H1 (cell line): ENCODE data around the gene C1RL. TPM values are rescaled to one million over a fixed set of nuclear protein-coding genes. Genes with fewer than 3 reads are reported as not detected.

ENCODE experiments used
- CTCF ChIA-PET: fragments of 300-600 bp; sonication (Branson Sonifier 250); formaldehyde crosslinking; loops from one replicate; lab custom pipeline; 2021; ENCODE audit not compliant: partially characterized antibody; lab: Charles Lee
- POLR2A ChIA-PET: fragments of 300-600 bp; sonication (Branson Sonifier 250); formaldehyde crosslinking; loops from one replicate; lab custom pipeline; 2021; ENCODE audit warnings: inconsistent platforms; ENCODE audit not compliant: partially characterized antibody; lab: Charles Lee
- DNase-seq, 2 experiments: peaks; one replicate each; pipeline versions ENCODE4 v3.0.0 to v3.0.0-alpha.2; 2010 to 2022; ENCODE audit warnings: low spot score in 2 of 2, low read depth in 1 of 2, mixed read lengths in 1 of 2
- FAIRE-seq: peaks from 2 replicates; lab custom pipeline; 2011; peaks lifted over from hg19 to GRCh38; lab: Jason Lieb, UNC
- H2AFZ ChIP-seq: 2 replicates; pipeline ENCODE4 v1.8.1; 2012; ENCODE audit warnings: low read length, inconsistent platforms
- H2AK5ac ChIP-seq: 2 replicates; pipeline ENCODE4 v1.6.1; 2013; ENCODE audit warnings: low read depth, low read length
- H2BK120ac ChIP-seq: replicated peaks from 2 replicates; pipeline ENCODE3; 2013; ENCODE audit warnings: low read depth, low read length, inconsistent platforms
- H2BK12ac ChIP-seq: 2 replicates; pipeline ENCODE4 v1.6.1; 2013; ENCODE audit warnings: low read depth, low read length
- H2BK15ac ChIP-seq: 2 replicates; pipeline ENCODE4 v1.6.1; 2013; ENCODE audit warnings: low read length
- H2BK20ac ChIP-seq: 2 replicates; pipeline ENCODE4 v1.6.1; 2013; ENCODE audit warnings: low read length
- H2BK5ac ChIP-seq: 2 replicates; pipeline ENCODE4 v1.6.1; 2013; ENCODE audit warnings: low read depth, low read length
- H3K14ac ChIP-seq: 2 replicates; pipeline ENCODE4 v1.6.1; 2013; ENCODE audit warnings: inconsistent platforms; ENCODE audit not compliant: insufficient read length
- H3K18ac ChIP-seq: 2 replicates; pipeline ENCODE4 v1.6.1; 2013; ENCODE audit warnings: low read length; ENCODE audit errors: extremely low read depth
- H3K23ac ChIP-seq: 2 replicates; pipeline ENCODE4 v1.6.1; 2013; ENCODE audit warnings: inconsistent platforms; ENCODE audit not compliant: insufficient read length
- H3K23me2 ChIP-seq: 2 replicates; pipeline ENCODE4 v1.6.1; 2013; ENCODE audit warnings: low read depth, low read length
- H3K27ac ChIP-seq: 2 replicates; pipeline ENCODE4 v1.6.1; 2011; ENCODE audit warnings: low read depth, low read length, inconsistent platforms
- H3K27me3 ChIP-seq, 4 experiments: replicated peaks in 1 of 4; 1 replicate in 1 of 4; 2 replicates in 3 of 4; pipeline versions ENCODE4 v1.6.1 to v1.8.1; 2011 to 2013; ENCODE audit warnings: low read length in 3 of 4, mild to moderate bottlenecking in 3 of 4, inconsistent platforms in 2 of 4, mixed read lengths in 2 of 4, moderate library complexity in 1 of 4; ENCODE audit not compliant: control insufficient read depth in 3 of 4, insufficient read depth in 3 of 4; ENCODE audit errors: extremely low read depth in 1 of 4
- H3K36me3 ChIP-seq, 4 experiments: 2 replicates each; pipeline versions ENCODE4 v1.6.1 to v1.8.1; 2011 to 2013; ENCODE audit warnings: mild to moderate bottlenecking in 4 of 4, low read length in 3 of 4, moderate library complexity in 2 of 4, control low read depth in 1 of 4, inconsistent platforms in 1 of 4; ENCODE audit not compliant: insufficient read depth in 4 of 4, control insufficient read depth in 2 of 4
- H3K4ac ChIP-seq: replicated peaks from 2 replicates; pipeline ENCODE3; 2013; ENCODE audit warnings: low read length, low read depth, mixed read lengths, inconsistent platforms; ENCODE audit not compliant: insufficient read length
- H3K4me1 ChIP-seq, 4 experiments: replicated peaks in 1 of 4; 1 replicate in 1 of 4; 2 replicates in 3 of 4; pipeline versions ENCODE4 v1.6.1 to v1.8.1; 2011 to 2013; ENCODE audit warnings: low read length in 3 of 4, inconsistent platforms in 2 of 4, mixed read lengths in 1 of 4; ENCODE audit not compliant: insufficient read depth in 4 of 4, control insufficient read depth in 3 of 4
- H3K4me2 ChIP-seq, 2 experiments: 2 replicates each; pipeline versions ENCODE4 v1.6.1 to v1.8.1; 2011 to 2013; ENCODE audit warnings: low read depth in 2 of 2, low read length in 2 of 2, control low read depth in 1 of 2, inconsistent platforms in 1 of 2, mild to moderate bottlenecking in 1 of 2; ENCODE audit not compliant: insufficient read depth in 1 of 2
- H3K4me3 ChIP-seq, 4 experiments: fragments of 200-600, 300-600 bp in 1 of 4; sonication (generic), shearing (Covaris generic), sonication (Bioruptor Twin) in 1 of 4; 2 replicates each; pipeline versions ENCODE4 v1.5.1 to v1.8.1; 2011 to 2016; ENCODE audit warnings: low read length in 4 of 4, low read depth in 3 of 4, control low read depth in 2 of 4, inconsistent platforms in 2 of 4, mild to moderate bottlenecking in 2 of 4, mixed read lengths in 1 of 4, moderate library complexity in 1 of 4; ENCODE audit not compliant: insufficient read depth in 2 of 4; ENCODE audit errors: extremely low read depth in 1 of 4
- H3K56ac ChIP-seq: replicated peaks from 2 replicates; pipeline ENCODE3; 2013; ENCODE audit warnings: low read depth, mild to moderate bottlenecking, mixed read lengths, low read length, inconsistent platforms; ENCODE audit not compliant: insufficient read length
- H3K79me1 ChIP-seq: 2 replicates; pipeline ENCODE4 v1.6.1; 2013; ENCODE audit warnings: low read depth, low read length, control low read depth
- H3K79me2 ChIP-seq, 2 experiments: 2 replicates each; pipeline versions ENCODE4 v1.6.1 to v1.8.1; 2012 to 2013; ENCODE audit warnings: low read length in 2 of 2, mild to moderate bottlenecking in 2 of 2, inconsistent platforms in 1 of 2; ENCODE audit not compliant: insufficient read depth in 2 of 2, control insufficient read depth in 1 of 2
- H3K9ac ChIP-seq, 4 experiments: replicated peaks in 1 of 4; 1 replicate in 1 of 4; 2 replicates in 3 of 4; pipeline versions ENCODE4 v1.6.1 to v1.8.1; 2011 to 2013; ENCODE audit warnings: low read depth in 3 of 4, low read length in 3 of 4, control low read depth in 2 of 4, mild to moderate bottlenecking in 2 of 4, moderate library complexity in 2 of 4, inconsistent platforms in 1 of 4; ENCODE audit errors: extremely low read depth in 1 of 4
- H3K9me3 ChIP-seq, 2 experiments: 2 replicates each; pipeline versions ENCODE4 v1.6.1 to v1.8.1; 2012 to 2013; ENCODE audit warnings: mild to moderate bottlenecking in 2 of 2, moderate library complexity in 2 of 2, control low read depth in 1 of 2, inconsistent platforms in 1 of 2, low read depth in 1 of 2, low read length in 1 of 2, mixed read lengths in 1 of 2; ENCODE audit not compliant: insufficient read depth in 2 of 2
- H4K20me1 ChIP-seq, 2 experiments: replicated peaks in 1 of 2; 2 replicates each; pipeline versions ENCODE3 to v1.8.1; 2011 to 2013; ENCODE audit warnings: inconsistent platforms in 2 of 2, low read length in 2 of 2, mild to moderate bottlenecking in 1 of 2; ENCODE audit not compliant: insufficient read depth in 2 of 2, control insufficient read depth in 1 of 2
- H4K5ac ChIP-seq: 2 replicates; pipeline ENCODE4 v1.6.1; 2013; ENCODE audit warnings: low read length, low read depth, mixed read lengths, inconsistent platforms; ENCODE audit not compliant: insufficient read length
- H4K8ac ChIP-seq: 2 replicates; pipeline ENCODE4 v1.8.0; 2013; ENCODE audit warnings: mild to moderate bottlenecking, moderate library complexity, low read length, inconsistent platforms; ENCODE audit not compliant: insufficient read depth; ENCODE audit errors: extremely low read depth
- H4K91ac ChIP-seq: replicated peaks from 2 replicates; pipeline ENCODE3; 2013; ENCODE audit warnings: low read length, mixed read lengths, inconsistent platforms; ENCODE audit not compliant: insufficient read length
- CEBPB ChIP-seq: IDR thresholded peaks from 2 replicates; pipeline ENCODE4 v1.6.1; 2012; ENCODE audit warnings: low read depth, low read length
- FOSL1 ChIP-seq: IDR thresholded peaks from 2 replicates; pipeline ENCODE4 v1.6.1; 2011; ENCODE audit warnings: mild to moderate bottlenecking, low read depth, low read length, moderate library complexity; ENCODE audit not compliant: insufficient read depth
- JUN ChIP-seq: IDR thresholded peaks from 2 replicates; pipeline ENCODE4 v1.6.1; 2011; ENCODE audit warnings: low read depth, mild to moderate bottlenecking, improper control_type of control experiment, low read length
- MAFK ChIP-seq: IDR thresholded peaks from 2 replicates; pipeline ENCODE4 v1.6.1; 2012; ENCODE audit warnings: low read depth, mild to moderate bottlenecking, improper control_type of control experiment, low read length
- SP2 ChIP-seq: IDR thresholded peaks from 2 replicates; pipeline ENCODE4 v1.6.1; 2012; ENCODE audit warnings: mild to moderate bottlenecking, low read length, inconsistent platforms
- TBP ChIP-seq: IDR thresholded peaks from 2 replicates; pipeline ENCODE4 v1.6.1; 2011; ENCODE audit warnings: low read depth, low read length, improper control_type of control experiment
- TCF12 ChIP-seq: IDR thresholded peaks from 2 replicates; pipeline ENCODE4 v1.6.1; 2011; ENCODE audit warnings: low read depth, mild to moderate bottlenecking, low read length
- USF2 ChIP-seq: IDR thresholded peaks from 2 replicates; pipeline ENCODE4 v1.6.1; 2011; ENCODE audit warnings: low read length, improper control_type of control experiment
- WGBS, 2 experiments: shearing (Covaris generic) in 1 of 2; methylation state at CpG; one replicate each; pipeline versions ENCODE4 v1.1.6 to v1.1.7; 2013 to 2015; ENCODE audit warnings: low lambda C conversion rate in 2 of 2, mixed read lengths in 2 of 2, inconsistent platforms in 1 of 2, low coverage in 1 of 2, missing lambda C conversion rate in 1 of 2; ENCODE audit not compliant: insufficient replicate concordance in 2 of 2, insufficient coverage in 1 of 2, insufficient read length in 1 of 2; ENCODE audit errors: extremely low coverage in 1 of 2, missing lambda C conversion rate in 1 of 2; 5-methylcytosine and 5-hydroxymethylcytosine counted together
- polyA plus RNA-seq, 7 experiments: library from polyadenylated mRNA; depleted of rRNA in 3 of 7; stranded (reverse) in 5 of 7; unstranded in 2 of 7; fragments of >200 nt in 5 of 7; fragments of 200-250 nt in 2 of 7; gene quantifications; 1 replicate in 5 of 7; 2 replicates in 1 of 7; 4 replicates in 1 of 7; pipeline versions ENCODE4 v1.2.1 to v1.2.3, GENCODE V29; 2011 to 2013; ENCODE audit warnings: missing spikeins in 2 of 7, mixed read lengths in 2 of 7
- total RNA-seq: library from RNA; stranded (reverse); fragmentation: NEBNext Ultra II Directional; extraction: Animal tissue kit (Norgen Biotek cat#: 25700); gene quantifications from 2 replicates; pipeline ENCODE4 v1.2.1, GENCODE V29; 2021
- TF ChIP-seq, protein P1 (sequence below): IDR thresholded peaks from 2 replicates; pipeline ENCODE4 v1.6.1; 2012; ENCODE audit warnings: inconsistent platforms

Gene C1RL
- total and polyA plus RNA-seq, 2 of the 8 experiments (the other 6 are each of a cell fraction or from before 2014, with no cell fraction given) = 11.4 to 15.5 TPM

- H2BK20ac ChIP-seq = no peak overlapping the region
- POLR2A ChIA-PET = interaction anchor here (1.5 to 4.1 kb wide), 3 partner anchors 69 to 103 kb away, joined by 4 to 9 read pairs (median 4); partner anchors contain the start of genes C12orf57 and RNU7-1
- no peaks in the 10 kb centered on the region for H3K79me1 ChIP-seq
- no peak overlapping the region for H2BK120ac ChIP-seq
- H3K4me3 ChIP-seq = no peak overlapping the region
- no peak overlapping the region for H4K8ac ChIP-seq
- H3K23ac ChIP-seq = no peak overlapping the region
- DNase-seq (no peak), FAIRE-seq (no peak)
- H3K27ac ChIP-seq = no peak overlapping the region
- H3K4me1 ChIP-seq = no peaks in the 10 kb centered on the region
- H3K23me2 ChIP-seq = no peaks in the 10 kb centered on the region
- no peak overlapping the region for H2AFZ ChIP-seq
- H3K79me2 ChIP-seq = no peaks in the 10 kb centered on the region
- no peak overlapping the region for H4K5ac ChIP-seq
- no peak overlapping the region for H3K4me2 ChIP-seq
- no peaks in the 10 kb centered on the region for H3K27me3 ChIP-seq
- no peaks in the 10 kb centered on the region for H3K9me3 ChIP-seq
- no peak overlapping the region for H2BK15ac ChIP-seq
- CTCF ChIA-PET = interaction anchor here (0.6 to 3.2 kb wide), 3 partner anchors 11 to 355 kb away, joined by 3 to 11 read pairs (median 3); partner anchors contain the start of gene C1RL
- WGBS, 2 experiments = 89% methylated on average over 5 of the region's 5 CpGs; no CpG with 5 or more reads in 1 of the 2 experiments
- H2BK12ac ChIP-seq = no peak overlapping the region
- no peak overlapping the region for H4K91ac ChIP-seq
- H2AK5ac ChIP-seq = no peak overlapping the region
- no peak overlapping the region for H3K18ac ChIP-seq
- H4K20me1 ChIP-seq = no peaks in the 10 kb centered on the region
- H3K56ac ChIP-seq = no peak overlapping the region
- H2BK5ac ChIP-seq = no peak overlapping the region
- no peaks in the 10 kb centered on the region for H3K36me3 ChIP-seq
- no peak overlapping the region for H3K14ac ChIP-seq
- H3K4ac ChIP-seq = no peak overlapping the region
- H3K9ac ChIP-seq = no peak overlapping the region
- TF ChIP-seq TCF12 (no peak), TBP (no peak), FOSL1 (no peak), SP2 (no peak), JUN (no peak), MAFK (no peak), CEBPB (no peak), USF2 (no peak)
- TF ChIP-seq, protein P1, sequence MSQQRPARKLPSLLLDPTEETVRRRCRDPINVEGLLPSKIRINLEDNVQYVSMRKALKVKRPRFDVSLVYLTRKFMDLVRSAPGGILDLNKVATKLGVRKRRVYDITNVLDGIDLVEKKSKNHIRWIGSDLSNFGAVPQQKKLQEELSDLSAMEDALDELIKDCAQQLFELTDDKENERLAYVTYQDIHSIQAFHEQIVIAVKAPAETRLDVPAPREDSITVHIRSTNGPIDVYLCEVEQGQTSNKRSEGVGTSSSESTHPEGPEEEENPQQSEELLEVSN = no peak
Measured at GRCh38 chr12:7046383-7047105, 62.5 kb downstream of the C1RL start.
